Measurements from ENCODE around the gene PKP4. TPM values are rescaled to one million over a fixed set of nuclear protein-coding genes. Genes with fewer than 3 reads are reported as not detected.

The PKP4 gene
- total RNA-seq, 5 donors from 2014 or later (not counting 1 experiment from before 2014, with no cell fraction given): 17.3 to 23.1 (median 20.3) TPM

DNA sequence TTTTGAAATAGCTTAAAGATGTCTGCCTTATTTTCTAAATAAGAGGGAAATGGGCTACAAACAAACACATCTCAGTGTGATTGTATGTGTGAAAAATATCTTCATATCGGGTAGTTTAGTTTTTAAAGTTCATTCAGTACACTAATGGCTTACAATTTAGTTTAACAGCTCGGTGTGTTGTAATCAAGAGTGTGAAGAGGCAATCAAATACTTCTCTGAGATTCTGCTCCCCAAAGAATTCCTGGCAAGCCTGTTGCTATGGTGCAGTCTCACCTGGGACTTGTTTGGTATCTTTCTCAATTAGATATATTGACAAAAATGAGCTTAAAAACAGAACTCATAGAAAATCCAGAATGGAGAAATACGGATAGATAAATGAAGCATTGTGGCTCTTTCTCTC, 99.4 kb downstream of the PKP4 start:
- H3K4me3 Mint-ChIP-seq: no peak overlapping the region
- ATAC-seq (replicated peaks in 1 of 4) (no peak), DNase-seq (no peak)
- H3K9me3 ChIP-seq: no peaks in the 10 kb centered on the region
- no peaks in the 10 kb centered on the region for H3K4me1 Mint-ChIP-seq
- no peaks in the 10 kb centered on the region for H3K27me3 ChIP-seq (replicated peaks in 1 of 2; ENCODE audit: control insufficient read depth in 2 of 2, extremely low read depth in 1 of 2, insufficient read depth in 2 of 2, low read length in 1 of 2)
- ChIA-PET CTCF (interaction anchor here (0.6 to 0.7 kb wide), 2 partner anchors 50 to 111 kb away, joined by 3 to 6 read pairs; no protein-coding TSS in a partner anchor), POLR2A (no interaction called here)
- no CpG with 5 or more reads among the region's 3 CpGs for WGBS (ENCODE audit: insufficient coverage)
- no peaks in the 10 kb centered on the region for H3K27me3 Mint-ChIP-seq
- peaks cover 30% of the 10 kb centered on the region for H3K36me3 Mint-ChIP-seq
- H3K27ac ChIP-seq (ENCODE audit: low read length): no peak overlapping the region
- no peak overlapping the region for H3K27ac Mint-ChIP-seq
- no peaks in the 10 kb centered on the region for H3K36me3 ChIP-seq (ENCODE audit: control insufficient read depth in 2 of 2, extremely low read depth in 1 of 2, insufficient read depth in 1 of 2, low read length in 1 of 2)
- H3K4me1 ChIP-seq (ENCODE audit: control insufficient read depth in 1 of 2, extremely low read depth in 1 of 2, insufficient read depth in 2 of 2, low read length in 2 of 2): no peaks in the 10 kb centered on the region
- H3K9me3 Mint-ChIP-seq: no peaks in the 10 kb centered on the region
- no peak overlapping the region for H3K4me3 ChIP-seq (ENCODE audit: control insufficient read depth in 1 of 2, extremely low read depth in 1 of 2, low read length in 1 of 2)

- ChIA-PET POLR2A (no interaction called here), CTCF (no interaction called here)
- H3K36me3 Mint-ChIP-seq: peaks cover 28% of the 10 kb centered on the region
- H3K4me1 Mint-ChIP-seq: no peaks in the 10 kb centered on the region
- no peak overlapping the region for H3K4me3 ChIP-seq (ENCODE audit: control insufficient read depth in 1 of 2, extremely low read depth in 1 of 2, low read length in 1 of 2)
- no peak for ATAC-seq (replicated peaks in 1 of 4)
- no peaks in the 10 kb centered on the region for H3K36me3 ChIP-seq (ENCODE audit: control insufficient read depth in 2 of 2, extremely low read depth in 1 of 2, insufficient read depth in 1 of 2, low read length in 1 of 2)
- H3K27me3 ChIP-seq (replicated peaks in 1 of 2; ENCODE audit: control insufficient read depth in 2 of 2, extremely low read depth in 1 of 2, insufficient read depth in 2 of 2, low read length in 1 of 2): no peaks in the 10 kb centered on the region
- no peak overlapping the region for H3K4me3 Mint-ChIP-seq
- H3K27ac Mint-ChIP-seq: no peak overlapping the region
- no peak overlapping the region for H3K27ac ChIP-seq (ENCODE audit: low read length)
- 86% methylated on average over 2 of the region's 2 CpGs for WGBS (ENCODE audit: insufficient coverage)
- no peaks in the 10 kb centered on the region for H3K9me3 ChIP-seq
- H3K4me1 ChIP-seq (ENCODE audit: control insufficient read depth in 1 of 2, extremely low read depth in 1 of 2, insufficient read depth in 2 of 2, low read length in 2 of 2): no peaks in the 10 kb centered on the region
- no peak for DNase-seq
- no peaks in the 10 kb centered on the region for H3K9me3 Mint-ChIP-seq
- no peaks in the 10 kb centered on the region for H3K27me3 Mint-ChIP-seq
These were observed 101.0 kb downstream of the PKP4 start for GRCh38 chr2:158557752-158558151.

DNA sequence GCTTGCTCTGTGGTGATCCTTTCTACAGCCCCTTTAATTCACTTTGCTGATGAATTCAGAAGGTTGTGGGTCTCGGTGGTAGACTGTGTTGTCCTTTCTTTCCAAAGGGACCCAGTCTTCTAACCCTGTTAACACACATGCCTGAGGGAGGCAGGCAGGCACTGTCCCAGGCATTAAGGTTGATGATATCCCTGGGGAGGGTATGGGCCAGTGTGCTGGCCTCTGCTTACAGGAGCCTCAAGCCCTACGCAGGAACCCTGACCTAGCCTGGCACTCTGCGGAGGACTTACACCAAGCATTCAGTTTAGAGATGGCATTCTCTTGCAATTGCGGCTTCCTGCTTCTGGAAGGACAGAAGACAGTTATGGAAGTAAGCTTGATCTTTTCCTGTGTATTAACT, 102.5 kb downstream of the PKP4 start:
- no peaks in the 10 kb centered on the region for H3K27me3 Mint-ChIP-seq
- 90% methylated on average over 3 of the region's 4 CpGs for WGBS (ENCODE audit: insufficient coverage)

DNA sequence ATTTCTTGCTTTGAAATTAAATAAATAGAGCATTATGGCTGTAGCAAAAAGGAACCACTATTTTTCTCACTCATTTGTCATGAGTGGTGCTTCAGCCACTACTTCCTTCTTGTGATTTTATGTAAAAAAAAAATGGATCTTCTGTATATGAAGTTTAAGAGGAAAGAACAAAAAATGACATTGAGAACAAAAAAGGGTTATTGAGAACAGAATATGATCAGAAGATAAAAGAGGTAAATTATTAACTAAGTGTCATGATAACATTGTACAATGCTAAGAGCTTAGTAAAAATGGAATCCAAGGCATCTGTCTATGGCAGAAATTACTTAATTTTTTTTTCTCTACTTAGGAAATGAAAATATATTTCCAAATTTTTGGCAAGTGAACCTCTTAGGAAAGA, 103.5 kb downstream of the PKP4 start:
- Mint-ChIP-seq H3K4me3 (no peak overlapping the region), H3K27me3 (no peaks in the 10 kb centered on the region), H3K4me1 (no peaks in the 10 kb centered on the region), H3K36me3 (peaks cover 16% of the 10 kb centered on the region), H3K9me3 (no peaks in the 10 kb centered on the region), H3K27ac (no peak overlapping the region)
- ATAC-seq (replicated peaks in 1 of 4) (no peak), DNase-seq (no peak)
- Histone ChIP-seq H3K9me3 (no peaks in the 10 kb centered on the region), H3K36me3 (ENCODE audit: control insufficient read depth in 2 of 2, extremely low read depth in 1 of 2, insufficient read depth in 1 of 2, low read length in 1 of 2) (no peaks in the 10 kb centered on the region), H3K27ac (ENCODE audit: low read length) (no peak overlapping the region), H3K4me3 (ENCODE audit: control insufficient read depth in 1 of 2, extremely low read depth in 1 of 2, low read length in 1 of 2) (no peak overlapping the region), H3K27me3 (replicated peaks in 1 of 2; ENCODE audit: control insufficient read depth in 2 of 2, extremely low read depth in 1 of 2, insufficient read depth in 2 of 2, low read length in 1 of 2) (no peaks in the 10 kb centered on the region), H3K4me1 (ENCODE audit: control insufficient read depth in 1 of 2, extremely low read depth in 1 of 2, insufficient read depth in 2 of 2, low read length in 2 of 2) (no peaks in the 10 kb centered on the region)
- CTCF ChIA-PET: interaction anchor here (0.6 to 0.7 kb wide), 2 partner anchors 14 to 274 kb away, joined by 3 read pairs; no protein-coding TSS in a partner anchor
- POLR2A ChIA-PET: no interaction called here

More for the DNA sequence above, 102.5 kb downstream of the PKP4 start:
- CTCF ChIA-PET: no interaction called here
- Histone ChIP-seq H3K36me3 (ENCODE audit: control insufficient read depth in 2 of 2, extremely low read depth in 1 of 2, insufficient read depth in 1 of 2, low read length in 1 of 2) (no peaks in the 10 kb centered on the region), H3K27ac (ENCODE audit: low read length) (no peak overlapping the region), H3K9me3 (no peaks in the 10 kb centered on the region), H3K4me1 (ENCODE audit: control insufficient read depth in 1 of 2, extremely low read depth in 1 of 2, insufficient read depth in 2 of 2, low read length in 2 of 2) (no peaks in the 10 kb centered on the region), H3K4me3 (ENCODE audit: control insufficient read depth in 1 of 2, extremely low read depth in 1 of 2, low read length in 1 of 2) (no peak overlapping the region), H3K27me3 (replicated peaks in 1 of 2; ENCODE audit: control insufficient read depth in 2 of 2, extremely low read depth in 1 of 2, insufficient read depth in 2 of 2, low read length in 1 of 2) (no peaks in the 10 kb centered on the region)
- Mint-ChIP-seq H3K27ac (no peak overlapping the region), H3K9me3 (no peaks in the 10 kb centered on the region), H3K4me3 (no peak overlapping the region), H3K36me3 (peaks cover 18% of the 10 kb centered on the region), H3K4me1 (no peaks in the 10 kb centered on the region)
- ATAC-seq (replicated peaks in 1 of 4): no peak
- POLR2A ChIA-PET: no interaction called here
- no peak for DNase-seq

GRCh38 chr2:158561054-158561453, 104.3 kb downstream of the PKP4 start:
- H3K4me3 ChIP-seq (ENCODE audit: control insufficient read depth in 1 of 2, extremely low read depth in 1 of 2, low read length in 1 of 2): no peak overlapping the region
- Mint-ChIP-seq H3K9me3 (no peaks in the 10 kb centered on the region), H3K4me1 (no peaks in the 10 kb centered on the region), H3K36me3 (peaks cover 12% of the 10 kb centered on the region), H3K27ac (no peak overlapping the region), H3K4me3 (no peak overlapping the region), H3K27me3 (no peaks in the 10 kb centered on the region)
- 100% methylated on average over 1 of the region's 3 CpGs for WGBS (ENCODE audit: insufficient coverage)
- H3K36me3 ChIP-seq (ENCODE audit: control insufficient read depth in 2 of 2, extremely low read depth in 1 of 2, insufficient read depth in 1 of 2, low read length in 1 of 2): no peaks in the 10 kb centered on the region
- no peak for ATAC-seq (replicated peaks in 1 of 4)
- ChIA-PET CTCF (no interaction called here), POLR2A (no interaction called here)
- no peak overlapping the region for H3K27ac ChIP-seq (ENCODE audit: low read length)
- no peaks in the 10 kb centered on the region for H3K9me3 ChIP-seq
- H3K4me1 ChIP-seq (ENCODE audit: control insufficient read depth in 1 of 2, extremely low read depth in 1 of 2, insufficient read depth in 2 of 2, low read length in 2 of 2): no peaks in the 10 kb centered on the region
- no peaks in the 10 kb centered on the region for H3K27me3 ChIP-seq (replicated peaks in 1 of 2; ENCODE audit: control insufficient read depth in 2 of 2, extremely low read depth in 1 of 2, insufficient read depth in 2 of 2, low read length in 1 of 2)
- DNase-seq: no peak

GRCh38 chr2:158567208-158567607, 110.5 kb downstream of the PKP4 start:
- DNase-seq (no peak), ATAC-seq (replicated peaks in 1 of 4) (no peak)
- Histone ChIP-seq H3K4me1 (ENCODE audit: control insufficient read depth in 1 of 2, extremely low read depth in 1 of 2, insufficient read depth in 2 of 2, low read length in 2 of 2) (no peaks in the 10 kb centered on the region), H3K36me3 (ENCODE audit: control insufficient read depth in 2 of 2, extremely low read depth in 1 of 2, insufficient read depth in 1 of 2, low read length in 1 of 2) (no peaks in the 10 kb centered on the region), H3K27ac (ENCODE audit: low read length) (no peak overlapping the region), H3K27me3 (replicated peaks in 1 of 2; ENCODE audit: control insufficient read depth in 2 of 2, extremely low read depth in 1 of 2, insufficient read depth in 2 of 2, low read length in 1 of 2) (no peaks in the 10 kb centered on the region), H3K9me3 (no peaks in the 10 kb centered on the region), H3K4me3 (ENCODE audit: control insufficient read depth in 1 of 2, extremely low read depth in 1 of 2, low read length in 1 of 2) (no peak overlapping the region)
- Mint-ChIP-seq H3K4me1 (no peaks in the 10 kb centered on the region), H3K36me3 (peaks cover 22% of the 10 kb centered on the region), H3K27ac (no peak overlapping the region), H3K9me3 (peaks cover 0 to 17% (median 17%) of the 10 kb centered on the region in 3 donors), H3K4me3 (no peak overlapping the region), H3K27me3 (no peaks in the 10 kb centered on the region)
- CTCF ChIA-PET: no interaction called here
- 100% methylated on average over 2 of the region's 2 CpGs for WGBS (ENCODE audit: insufficient coverage)
- POLR2A ChIA-PET: no interaction called here

GRCh38 chr2:158569284-158569683, 112.5 kb downstream of the PKP4 start:
- H3K4me1 Mint-ChIP-seq: no peaks in the 10 kb centered on the region
- WGBS (ENCODE audit: insufficient coverage): no CpG with 5 or more reads among the region's 2 CpGs
- DNase-seq (no peak), ATAC-seq (replicated peaks in 1 of 4) (no peak)
- ChIA-PET POLR2A (no interaction called here), CTCF (no interaction called here)
- no peak overlapping the region for H3K4me3 Mint-ChIP-seq
- no peaks in the 10 kb centered on the region for H3K4me1 ChIP-seq (ENCODE audit: control insufficient read depth in 1 of 2, extremely low read depth in 1 of 2, insufficient read depth in 2 of 2, low read length in 2 of 2)
- H3K9me3 ChIP-seq: no peaks in the 10 kb centered on the region
- H3K4me3 ChIP-seq (ENCODE audit: control insufficient read depth in 1 of 2, extremely low read depth in 1 of 2, low read length in 1 of 2): no peak overlapping the region
- H3K27ac ChIP-seq (ENCODE audit: low read length): no peak overlapping the region
- H3K36me3 ChIP-seq (ENCODE audit: control insufficient read depth in 2 of 2, extremely low read depth in 1 of 2, insufficient read depth in 1 of 2, low read length in 1 of 2): no peaks in the 10 kb centered on the region
- no peak overlapping the region for H3K27ac Mint-ChIP-seq
- no peaks in the 10 kb centered on the region for H3K27me3 ChIP-seq (replicated peaks in 1 of 2; ENCODE audit: control insufficient read depth in 2 of 2, extremely low read depth in 1 of 2, insufficient read depth in 2 of 2, low read length in 1 of 2)
- H3K36me3 Mint-ChIP-seq: peaks cover 28% of the 10 kb centered on the region
- peaks cover 0 to 23% (median 17%) of the 10 kb centered on the region in 3 donors for H3K9me3 Mint-ChIP-seq
- H3K27me3 Mint-ChIP-seq: no peaks in the 10 kb centered on the region

Data from T-cell (primary cell).